ENCODE results near the gene PANK3. TPM values are rescaled to one million over a fixed set of nuclear protein-coding genes. Genes with fewer than 3 reads are reported as not detected.

Gene PANK3
- polyA plus RNA-seq, 3 donors: 48.9 to 71.1 (median 65.4) TPM

Other genes with a start within 250 kb of the PANK3 start
- gene RARS1, start 92.9 kb downstream of the PANK3 start, polyA plus RNA-seq (ENCODE audit: insufficient read length in 3 of 3): 10 to 100 TPM; 70.4 to 83.5 (median 82.8) TPM
- 1 to 10 TPM in 1 of 3 donors, under 1 TPM in 2; 0.49 to 1.1 (median 0.90) TPM for gene FBLL1, start 50.1 kb downstream of the PANK3 start, polyA plus RNA-seq (ENCODE audit: insufficient read length in 3 of 3)

All from renal pelvis (tissue), 3 donors.